ENCODE results near the gene ATN1.

ATN1 gene

DNA sequence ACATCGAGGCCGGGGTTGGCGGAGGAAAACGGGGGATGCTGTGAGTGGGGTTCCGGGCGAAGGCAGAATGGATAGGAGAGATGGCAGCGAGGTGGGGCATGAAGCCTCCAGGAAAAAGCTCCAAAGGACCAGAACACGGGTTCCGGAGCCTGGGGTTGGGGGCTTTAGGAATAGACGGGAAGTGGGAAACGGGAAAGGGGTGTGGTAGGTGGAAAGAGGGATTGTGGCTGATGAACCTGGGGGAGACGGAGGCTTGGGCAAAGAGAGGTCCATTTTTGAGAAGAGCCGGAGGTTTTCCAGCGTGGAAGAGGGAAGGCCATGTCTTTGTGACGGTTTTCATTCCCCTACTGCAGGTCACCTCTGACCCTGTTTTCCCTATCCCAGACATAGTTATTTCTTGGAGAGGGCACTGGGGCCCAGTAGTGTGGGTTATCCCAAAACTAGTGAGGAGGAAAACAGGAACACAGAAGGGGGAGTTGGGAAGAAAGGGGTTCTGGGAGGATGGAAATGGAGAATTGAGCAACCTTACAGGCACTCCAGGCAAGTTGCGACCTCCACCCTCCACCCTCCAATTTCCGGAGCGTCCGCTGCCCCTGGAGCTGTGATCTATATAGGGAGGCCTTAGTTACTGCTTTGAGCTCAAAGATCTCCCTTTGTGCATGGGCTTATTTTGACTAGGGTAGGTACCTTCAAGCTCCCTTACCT lies 1.1 kb downstream of the ATN1 start:
- no peak for DNase-seq

DNA sequence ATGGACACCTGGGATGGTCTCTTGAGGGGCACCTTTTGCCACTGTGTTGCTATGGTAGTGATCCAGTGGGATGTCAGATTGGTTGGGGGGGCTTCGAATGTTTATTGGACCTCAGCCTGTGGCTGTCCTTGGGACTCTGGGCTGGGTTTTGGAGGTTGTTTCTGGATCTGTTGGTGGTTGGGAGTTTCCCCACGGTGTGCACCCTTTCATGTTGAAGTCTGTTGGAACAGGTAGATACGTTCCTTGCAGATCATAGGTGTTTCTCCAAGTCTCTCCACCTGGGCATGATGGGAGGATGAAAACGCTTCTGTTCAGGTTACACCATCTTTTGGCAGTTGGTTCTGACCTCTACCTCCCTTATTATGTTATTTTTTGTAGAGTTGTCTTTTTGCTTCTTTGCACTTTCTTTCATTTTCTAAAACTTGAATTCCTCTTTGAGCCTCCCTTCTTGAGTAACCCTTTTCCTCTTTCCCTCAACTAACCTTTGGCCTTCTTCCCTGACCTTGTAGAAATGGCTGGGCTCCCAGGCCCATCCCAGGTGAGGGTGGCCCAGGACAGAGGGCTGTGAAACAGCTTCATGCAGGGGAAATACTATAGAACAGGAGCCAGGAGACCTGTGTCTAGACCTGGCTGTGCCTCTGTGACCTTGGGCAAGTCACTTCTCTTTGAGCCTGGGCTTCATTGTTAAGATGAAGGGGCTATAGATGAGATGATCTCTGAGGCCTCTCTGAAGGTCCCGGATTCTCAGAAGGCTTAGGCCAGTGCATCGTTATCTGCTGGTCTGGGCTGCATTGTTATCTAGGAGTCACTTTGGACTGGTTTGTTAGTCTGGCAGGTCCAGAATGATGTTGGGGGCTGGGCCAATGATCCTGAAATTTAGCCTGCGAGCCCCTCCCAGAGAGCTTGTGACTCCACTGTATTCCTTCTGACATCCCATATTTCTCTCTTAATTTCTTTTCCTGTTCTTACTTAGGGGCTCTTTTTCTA lies 2.0 kb downstream of the ATN1 start:
- DNase-seq, result no peak

DNA sequence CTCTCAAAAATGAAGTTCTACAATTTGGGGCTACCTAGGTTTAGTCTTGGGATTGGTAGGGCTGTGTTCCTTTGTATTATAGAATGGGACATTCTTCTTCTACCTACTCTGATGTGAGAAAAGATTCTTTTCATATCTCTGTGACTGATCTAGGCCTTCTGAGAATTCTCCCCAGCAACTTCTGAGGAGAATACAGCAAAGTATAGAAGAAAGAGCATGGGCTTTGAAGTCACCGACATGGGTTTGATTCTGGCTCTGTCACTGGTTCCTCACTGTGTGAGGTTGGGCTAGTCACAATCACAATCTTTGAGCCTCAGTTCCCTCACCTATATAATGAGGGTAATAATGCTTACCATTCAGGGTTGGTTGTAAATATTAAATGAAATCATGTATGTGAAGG lies 5.0 kb downstream of the ATN1 start:
- DNase-seq, result no peak

DNA sequence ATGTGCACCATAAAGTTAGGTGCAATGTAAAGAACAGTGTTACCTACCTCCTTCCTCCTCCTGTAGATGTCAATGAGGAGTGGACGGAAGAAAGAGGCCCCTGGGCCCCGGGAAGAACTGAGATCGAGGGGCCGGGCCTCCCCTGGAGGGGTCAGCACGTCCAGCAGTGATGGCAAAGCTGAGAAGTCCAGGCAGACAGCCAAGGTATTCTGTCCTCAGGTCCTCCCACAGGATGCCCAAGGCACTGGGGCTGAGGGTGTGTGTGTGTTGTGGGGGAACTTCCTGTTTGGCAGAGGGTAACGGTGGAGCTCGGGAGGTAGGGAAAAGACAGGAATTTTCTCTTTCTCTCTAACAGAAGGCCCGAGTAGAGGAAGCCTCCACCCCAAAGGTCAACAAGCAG lies 6.4 kb downstream of the ATN1 start:
- no peak for DNase-seq

DNA sequence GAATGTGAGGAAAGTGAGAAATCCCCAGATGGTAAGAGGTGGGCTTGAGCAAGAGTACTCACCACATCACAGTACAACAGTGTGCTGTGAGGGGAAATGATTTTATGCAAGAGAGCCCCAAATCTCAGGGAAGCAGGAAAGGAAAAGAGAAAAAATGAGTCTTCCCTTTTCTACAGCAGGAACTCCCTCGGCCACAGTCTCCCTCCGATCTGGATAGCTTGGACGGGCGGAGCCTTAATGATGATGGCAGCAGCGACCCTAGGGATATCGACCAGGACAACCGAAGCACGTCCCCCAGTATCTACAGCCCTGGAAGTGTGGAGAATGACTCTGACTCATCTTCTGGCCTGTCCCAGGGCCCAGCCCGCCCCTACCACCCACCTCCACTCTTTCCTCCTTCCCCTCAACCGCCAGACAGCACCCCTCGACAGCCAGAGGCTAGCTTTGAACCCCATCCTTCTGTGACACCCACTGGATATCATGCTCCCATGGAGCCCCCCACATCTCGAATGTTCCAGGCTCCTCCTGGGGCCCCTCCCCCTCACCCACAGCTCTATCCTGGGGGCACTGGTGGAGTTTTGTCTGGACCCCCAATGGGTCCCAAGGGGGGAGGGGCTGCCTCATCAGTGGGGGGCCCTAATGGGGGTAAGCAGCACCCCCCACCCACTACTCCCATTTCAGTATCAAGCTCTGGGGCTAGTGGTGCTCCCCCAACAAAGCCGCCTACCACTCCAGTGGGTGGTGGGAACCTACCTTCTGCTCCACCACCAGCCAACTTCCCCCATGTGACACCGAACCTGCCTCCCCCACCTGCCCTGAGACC lies 7.8 kb downstream of the ATN1 start:
- DNase-seq, result no peak

DNA sequence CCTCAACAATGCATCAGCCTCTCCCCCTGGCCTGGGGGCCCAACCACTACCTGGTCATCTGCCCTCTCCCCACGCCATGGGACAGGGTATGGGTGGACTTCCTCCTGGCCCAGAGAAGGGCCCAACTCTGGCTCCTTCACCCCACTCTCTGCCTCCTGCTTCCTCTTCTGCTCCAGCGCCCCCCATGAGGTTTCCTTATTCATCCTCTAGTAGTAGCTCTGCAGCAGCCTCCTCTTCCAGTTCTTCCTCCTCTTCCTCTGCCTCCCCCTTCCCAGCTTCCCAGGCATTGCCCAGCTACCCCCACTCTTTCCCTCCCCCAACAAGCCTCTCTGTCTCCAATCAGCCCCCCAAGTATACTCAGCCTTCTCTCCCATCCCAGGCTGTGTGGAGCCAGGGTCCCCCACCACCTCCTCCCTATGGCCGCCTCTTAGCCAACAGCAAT lies 8.5 kb downstream of the ATN1 start:
- no peak for DNase-seq

DNA sequence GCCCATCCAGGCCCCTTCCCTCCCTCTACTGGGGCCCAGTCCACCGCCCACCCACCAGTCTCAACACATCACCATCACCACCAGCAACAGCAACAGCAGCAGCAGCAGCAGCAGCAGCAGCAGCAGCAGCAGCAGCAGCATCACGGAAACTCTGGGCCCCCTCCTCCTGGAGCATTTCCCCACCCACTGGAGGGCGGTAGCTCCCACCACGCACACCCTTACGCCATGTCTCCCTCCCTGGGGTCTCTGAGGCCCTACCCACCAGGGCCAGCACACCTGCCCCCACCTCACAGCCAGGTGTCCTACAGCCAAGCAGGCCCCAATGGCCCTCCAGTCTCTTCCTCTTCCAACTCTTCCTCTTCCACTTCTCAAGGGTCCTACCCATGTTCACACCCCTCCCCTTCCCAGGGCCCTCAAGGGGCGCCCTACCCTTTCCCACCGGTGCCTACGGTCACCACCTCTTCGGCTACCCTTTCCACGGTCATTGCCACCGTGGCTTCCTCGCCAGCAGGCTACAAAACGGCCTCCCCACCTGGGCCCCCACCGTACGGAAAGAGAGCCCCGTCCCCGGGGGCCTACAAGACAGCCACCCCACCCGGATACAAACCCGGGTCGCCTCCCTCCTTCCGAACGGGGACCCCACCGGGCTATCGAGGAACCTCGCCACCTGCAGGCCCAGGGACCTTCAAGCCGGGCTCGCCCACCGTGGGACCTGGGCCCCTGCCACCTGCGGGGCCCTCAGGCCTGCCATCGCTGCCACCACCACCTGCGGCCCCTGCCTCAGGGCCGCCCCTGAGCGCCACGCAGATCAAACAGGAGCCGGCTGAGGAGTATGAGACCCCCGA lies 9.1 kb downstream of the ATN1 start:
- no peak for DNase-seq

DNA sequence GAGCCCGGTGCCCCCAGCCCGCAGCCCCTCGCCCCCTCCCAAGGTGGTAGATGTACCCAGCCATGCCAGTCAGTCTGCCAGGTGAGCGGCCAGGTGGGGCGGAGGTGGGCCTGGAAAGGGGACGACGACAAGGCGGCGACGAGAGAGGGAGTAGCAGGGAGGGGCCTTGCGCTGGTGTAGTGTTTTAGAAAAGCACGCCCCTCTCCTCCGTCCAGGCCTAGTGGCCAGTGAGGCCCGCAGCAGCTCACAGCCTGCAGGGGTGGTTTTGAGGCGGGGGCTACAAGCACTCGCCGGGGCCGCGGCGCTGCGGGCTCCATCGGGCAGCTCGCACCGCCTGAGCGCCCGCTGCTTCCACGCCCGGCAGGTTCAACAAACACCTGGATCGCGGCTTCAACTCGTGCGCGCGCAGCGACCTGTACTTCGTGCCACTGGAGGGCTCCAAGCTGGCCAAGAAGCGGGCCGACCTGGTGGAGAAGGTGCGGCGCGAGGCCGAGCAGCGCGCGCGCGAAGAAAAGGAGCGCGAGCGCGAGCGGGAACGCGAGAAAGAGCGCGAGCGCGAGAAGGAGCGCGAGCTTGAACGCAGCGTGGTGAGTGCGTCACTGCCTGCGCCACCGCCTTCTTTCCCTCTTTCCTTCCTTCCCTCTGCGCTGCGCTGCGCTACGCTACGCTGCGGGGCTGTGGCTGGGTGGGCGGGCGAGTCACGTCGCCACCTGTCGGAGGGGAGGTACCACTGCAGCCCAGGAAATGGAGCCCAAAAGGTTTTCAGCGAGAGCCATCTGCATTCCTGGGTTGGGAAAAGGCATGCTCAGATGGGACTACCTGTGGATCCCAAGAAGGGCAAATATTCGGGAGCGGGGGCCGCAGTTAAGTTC lies 10.0 kb downstream of the ATN1 start:
- DNase-seq, result peak; percentile 98

DNA sequence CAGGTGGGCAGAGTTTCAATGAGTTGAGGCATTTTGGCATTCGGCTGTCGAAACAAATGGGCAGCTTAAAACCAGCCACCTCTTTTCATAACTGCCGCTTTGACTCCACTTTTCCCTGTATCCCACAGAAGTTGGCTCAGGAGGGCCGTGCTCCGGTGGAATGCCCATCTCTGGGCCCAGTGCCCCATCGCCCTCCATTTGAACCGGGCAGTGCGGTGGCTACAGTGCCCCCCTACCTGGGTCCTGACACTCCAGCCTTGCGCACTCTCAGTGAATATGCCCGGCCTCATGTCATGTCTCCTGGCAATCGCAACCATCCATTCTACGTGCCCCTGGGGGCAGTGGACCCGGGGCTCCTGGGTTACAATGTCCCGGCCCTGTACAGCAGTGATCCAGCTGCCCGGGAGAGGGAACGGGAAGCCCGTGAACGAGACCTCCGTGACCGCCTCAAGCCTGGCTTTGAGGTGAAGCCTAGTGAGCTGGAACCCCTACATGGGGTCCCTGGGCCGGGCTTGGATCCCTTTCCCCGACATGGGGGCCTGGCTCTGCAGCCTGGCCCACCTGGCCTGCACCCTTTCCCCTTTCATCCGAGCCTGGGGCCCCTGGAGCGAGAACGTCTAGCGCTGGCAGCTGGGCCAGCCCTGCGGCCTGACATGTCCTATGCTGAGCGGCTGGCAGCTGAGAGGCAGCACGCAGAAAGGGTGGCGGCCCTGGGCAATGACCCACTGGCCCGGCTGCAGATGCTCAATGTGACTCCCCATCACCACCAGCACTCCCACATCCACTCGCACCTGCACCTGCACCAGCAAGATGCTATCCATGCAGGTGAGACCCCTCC lies 10.8 kb downstream of the ATN1 start:
- DNase-seq, result no peak

DNA sequence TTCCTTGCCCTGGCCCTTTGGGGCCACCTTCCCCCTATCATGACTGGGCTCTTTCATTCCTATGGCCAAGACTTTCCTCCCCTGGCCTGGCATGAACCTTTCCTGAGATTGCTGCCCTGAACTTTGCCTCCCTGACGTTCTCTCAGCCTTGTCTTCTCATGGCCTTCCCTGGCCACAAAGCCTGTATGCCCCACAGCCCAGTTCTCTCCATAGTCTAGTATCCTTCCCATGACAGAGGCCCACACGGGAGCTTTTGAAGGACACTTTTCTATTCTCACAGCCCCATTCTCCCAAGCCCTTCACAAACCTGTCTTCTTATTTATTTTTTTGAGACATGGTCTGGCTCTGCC lies 11.4 kb downstream of the ATN1 start:
- no peak for DNase-seq

DNA sequence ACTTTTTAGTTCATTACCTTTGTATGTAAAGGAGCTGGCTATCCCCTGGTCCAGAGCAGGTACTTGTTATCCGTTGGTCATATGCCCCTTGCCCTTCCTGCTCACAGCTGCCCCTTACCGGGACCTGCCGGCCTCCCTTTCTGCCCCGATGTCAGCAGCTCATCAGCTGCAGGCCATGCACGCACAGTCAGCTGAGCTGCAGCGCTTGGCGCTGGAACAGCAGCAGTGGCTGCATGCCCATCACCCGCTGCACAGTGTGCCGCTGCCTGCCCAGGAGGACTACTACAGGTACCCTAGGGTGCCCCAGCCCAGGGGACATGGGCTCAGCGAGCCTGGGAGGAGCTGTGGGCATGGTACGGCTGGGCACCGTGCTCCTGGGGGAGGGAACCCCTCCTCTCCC lies 13.5 kb downstream of the ATN1 start:
- DNase-seq, result no peak

DNA sequence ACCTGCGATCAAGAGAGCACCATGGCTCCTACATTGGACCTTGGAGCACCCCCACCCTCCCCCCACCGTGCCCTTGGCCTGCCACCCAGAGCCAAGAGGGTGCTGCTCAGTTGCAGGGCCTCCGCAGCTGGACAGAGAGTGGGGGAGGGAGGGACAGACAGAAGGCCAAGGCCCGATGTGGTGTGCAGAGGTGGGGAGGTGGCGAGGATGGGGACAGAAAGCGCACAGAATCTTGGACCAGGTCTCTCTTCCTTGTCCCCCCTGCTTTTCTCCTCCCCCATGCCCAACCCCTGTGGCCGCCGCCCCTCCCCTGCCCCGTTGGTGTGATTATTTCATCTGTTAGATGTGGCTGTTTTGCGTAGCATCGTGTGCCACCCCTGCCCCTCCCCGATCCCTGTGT lies 14.0 kb downstream of the ATN1 start:
- no peak for DNase-seq

DNA sequence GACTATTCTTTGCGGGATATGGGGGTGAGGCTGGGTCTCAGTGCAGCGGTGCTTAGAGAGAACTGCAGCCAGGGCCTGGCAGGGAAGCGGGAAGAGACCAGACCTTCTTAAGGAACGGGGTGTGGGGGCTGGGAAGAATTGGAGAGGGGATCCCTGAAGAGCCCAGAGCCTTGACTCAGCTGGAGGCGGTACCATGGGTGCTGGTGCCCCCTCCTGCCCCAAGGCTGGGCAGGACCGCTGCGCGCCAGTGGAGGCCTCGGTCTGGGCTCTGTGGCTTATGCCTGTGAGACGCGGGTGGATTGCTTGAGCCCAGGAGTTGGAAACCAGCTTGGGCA lies 14.5 kb downstream of the ATN1 start:
- no peak for DNase-seq

DNA sequence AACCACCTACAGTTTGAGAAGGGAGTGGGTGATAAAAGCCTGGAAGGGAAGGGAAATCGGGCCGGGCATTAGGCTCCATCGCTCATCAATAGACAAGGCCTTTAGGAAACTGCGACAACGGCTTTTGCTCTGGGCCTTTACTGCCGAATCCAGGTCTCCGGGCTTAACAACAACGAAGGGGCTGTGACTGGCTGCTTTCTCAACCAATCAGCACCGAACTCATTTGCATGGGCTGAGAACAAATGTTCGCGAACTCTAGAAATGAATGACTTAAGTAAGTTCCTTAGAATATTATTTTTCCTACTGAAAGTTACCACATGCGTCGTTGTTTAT lies 15.6 kb downstream of the ATN1 start:
- peak; percentile 90 for DNase-seq

DNA sequence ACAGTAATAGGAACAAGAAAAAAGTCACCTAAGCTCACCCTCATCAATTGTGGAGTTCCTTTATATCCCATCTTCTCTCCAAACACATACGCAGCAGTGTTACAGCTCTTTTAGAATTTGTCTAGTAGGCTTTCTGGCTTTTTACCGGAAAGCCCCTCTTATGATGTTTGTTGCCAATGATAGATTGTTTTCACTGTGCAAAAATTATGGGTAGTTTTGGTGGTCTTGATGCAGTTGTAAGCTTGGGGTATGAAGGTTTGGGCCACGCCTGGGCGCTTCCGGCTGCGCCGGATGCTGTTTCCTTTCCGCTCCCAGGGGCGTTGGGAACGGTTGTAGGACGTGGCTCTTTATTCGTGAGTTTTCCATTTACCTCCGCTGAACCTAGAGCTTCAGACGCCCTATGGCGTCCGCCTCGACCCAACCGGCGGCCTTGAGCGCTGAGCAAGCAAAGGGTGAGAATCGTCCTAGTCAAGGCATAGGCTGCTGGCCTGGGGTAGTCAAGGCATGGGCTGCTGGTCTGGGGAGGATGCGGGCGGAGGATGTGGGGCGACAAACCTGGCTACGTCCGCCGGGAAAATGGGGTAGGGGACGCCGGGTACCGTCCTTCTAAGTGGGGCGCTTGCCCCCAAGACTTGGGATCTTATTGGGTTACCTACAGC lies 16.1 kb downstream of the ATN1 start, which contains the start of the genes C12orf57 and RNU7-1:
C12orf57 (plus strand) TSS at position 301 of the 659 bp plus-strand sequence; CDS start at position 401, 100 bp downstream.
RNU7-1 (plus strand) TSS at position 95 of the 659 bp plus-strand sequence.
- DNase-seq, result peak; percentile 86

DNA sequence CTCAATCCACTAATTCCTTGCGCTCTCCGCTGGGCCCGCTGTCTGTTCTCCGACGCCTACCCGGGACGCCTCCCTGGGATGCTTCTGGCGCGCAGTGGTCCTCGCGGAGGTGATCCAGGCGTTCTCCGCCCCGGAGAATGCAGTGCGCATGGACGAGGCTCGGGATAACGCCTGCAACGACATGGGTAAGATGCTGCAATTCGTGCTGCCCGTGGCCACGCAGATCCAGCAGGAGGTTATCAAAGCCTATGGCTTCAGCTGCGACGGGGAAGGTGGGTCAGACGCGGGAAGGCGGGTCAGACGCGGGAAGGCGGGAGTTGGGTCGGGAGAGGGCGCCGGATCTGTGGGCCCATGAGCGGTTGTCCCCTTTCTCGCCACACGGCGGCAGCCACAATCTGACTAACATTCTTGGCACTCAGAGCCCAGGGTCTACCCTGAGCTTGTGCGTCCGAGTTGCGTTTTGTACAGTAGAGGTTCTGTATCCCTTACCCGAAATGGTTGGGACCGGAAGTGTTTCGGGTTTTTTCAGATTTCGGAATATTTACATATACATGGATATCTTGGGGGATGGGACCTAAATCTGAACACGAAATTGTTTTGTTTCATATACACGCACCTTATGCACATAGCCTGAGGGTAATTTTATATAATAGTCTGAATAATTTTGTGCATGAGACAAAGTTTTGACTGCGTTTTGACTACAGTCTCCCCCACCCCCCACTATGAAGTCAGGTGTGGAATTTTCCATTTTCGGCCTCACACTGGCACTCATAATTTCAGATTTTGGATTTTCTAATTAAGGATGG lies 16.8 kb downstream of the ATN1 start:
- DNase-seq, result peak; percentile 94

DNA sequence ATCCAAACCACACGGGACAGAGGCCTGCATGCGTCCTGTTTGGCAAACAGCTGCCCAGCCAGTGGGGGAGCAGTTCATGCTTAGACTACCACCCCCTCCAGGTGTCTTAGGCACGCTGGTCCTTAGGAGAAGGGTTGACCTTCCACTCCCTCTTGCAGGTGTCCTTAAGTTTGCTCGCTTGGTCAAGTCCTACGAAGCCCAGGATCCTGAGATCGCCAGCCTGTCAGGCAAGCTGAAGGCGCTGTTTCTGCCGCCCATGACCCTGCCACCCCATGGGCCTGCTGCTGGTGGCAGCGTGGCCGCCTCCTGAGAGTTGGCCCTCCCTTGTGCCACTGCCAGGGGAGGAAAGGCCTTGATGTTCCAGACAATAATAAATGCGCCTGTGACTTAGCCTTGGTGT lies 17.9 kb downstream of the ATN1 start:
- DNase-seq, result peak; percentile 61

DNA sequence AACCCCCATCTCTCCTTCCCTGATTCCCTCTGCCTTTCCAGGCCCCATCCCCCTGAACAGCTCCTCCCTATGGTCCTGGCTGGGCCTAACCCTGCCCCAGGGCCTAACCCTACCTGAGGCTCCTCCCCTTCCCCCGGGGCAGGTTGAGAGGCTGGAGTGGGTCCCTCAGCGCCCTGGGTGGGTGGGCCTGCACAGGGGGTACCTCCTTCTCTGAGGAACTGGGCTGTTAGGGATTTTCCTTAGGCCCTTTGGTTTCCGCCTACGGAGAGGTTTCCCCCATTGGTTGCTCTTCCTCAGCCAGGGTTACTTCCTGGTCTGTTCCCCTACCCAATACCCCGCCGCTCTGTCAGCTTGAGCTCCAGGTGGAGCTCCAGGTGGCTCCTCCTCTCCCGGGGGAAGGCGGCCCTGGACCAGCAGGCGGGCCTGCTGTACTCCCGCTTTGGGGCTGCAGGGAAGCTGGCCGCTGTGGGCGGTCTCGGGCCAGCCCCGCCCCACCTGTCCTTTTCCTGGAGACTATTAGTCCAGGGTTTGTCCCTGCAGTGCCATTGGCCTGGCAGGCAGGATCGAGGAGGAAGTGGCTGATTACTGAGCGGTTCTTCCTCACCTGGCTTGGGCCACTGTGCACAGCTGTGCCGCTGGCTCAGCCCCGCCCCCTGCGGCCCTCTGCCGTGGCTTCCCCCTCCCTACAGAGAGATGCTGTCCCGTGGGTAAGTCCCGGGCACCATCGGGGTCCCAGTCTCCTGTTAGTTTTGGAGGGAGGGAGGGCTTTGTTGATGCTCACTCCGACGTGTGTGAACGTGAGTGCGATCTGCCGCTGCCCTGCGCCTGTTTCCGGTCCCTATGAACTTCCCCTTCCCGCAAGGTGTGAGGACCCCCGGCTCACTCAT lies 18.5 kb downstream of the ATN1 start:
- peak; percentile 89 for DNase-seq

All from RPMI8226 (cell line).